Muscle of leg (tissue), 11 donors: ENCODE results near the gene MMD2. TPM values are rescaled to one million over a fixed set of nuclear protein-coding genes. Genes with fewer than 3 reads are reported as not detected.

ENCODE experiments used
- DNase-seq: peaks from one replicate; pipeline ENCODE4 v3.0.0; 2013
- H3K27ac ChIP-seq: one replicate; pipeline ENCODE4 v1.5.1; 2013; ENCODE audit warnings: mild to moderate bottlenecking, low read length, control low read depth
- H3K27me3 ChIP-seq: one replicate; pipeline ENCODE4 v1.6.1; 2013; ENCODE audit warnings: low read length; ENCODE audit not compliant: control insufficient read depth, insufficient read depth
- H3K36me3 ChIP-seq: one replicate; pipeline ENCODE4 v1.6.1; 2013; ENCODE audit warnings: low read length; ENCODE audit not compliant: control insufficient read depth, insufficient read depth
- H3K4me1 ChIP-seq: one replicate; pipeline ENCODE4 v1.6.1; 2013; ENCODE audit warnings: low read length; ENCODE audit not compliant: control insufficient read depth, insufficient read depth
- H3K4me3 ChIP-seq: one replicate; pipeline ENCODE4 v1.5.1; 2013; ENCODE audit warnings: low read length, control low read depth
- H3K9me3 ChIP-seq: replicated peaks from 2 replicates; pipeline ENCODE4 v1.6.1; 2013; ENCODE audit warnings: low read depth, low read length; ENCODE audit not compliant: control insufficient read depth
- WGBS: methylation state at CpG from one replicate; pipeline ENCODE4 v1.1.5; 2013; ENCODE audit warnings: missing lambda C conversion rate; ENCODE audit not compliant: insufficient coverage; 5-methylcytosine and 5-hydroxymethylcytosine counted together
- polyA plus RNA-seq, 8 donors: library from polyadenylated mRNA; unstranded; fragments of 120-200 nt; gene quantifications; one replicate each; pipeline versions ENCODE4 v1.2.1 to v1.2.3, GENCODE V29; 2013; ENCODE audit warnings: inconsistent platforms in 1 of 8, low replicate concordance in 1 of 8; ENCODE audit not compliant: insufficient read length in 8 of 8, insufficient read depth in 1 of 8
- total RNA-seq: library from RNA; stranded (reverse); fragments of 120-200 nt; gene quantifications from one replicate; pipeline ENCODE4 v1.2.4, GENCODE V29; 2013

The MMD2 gene
- total and polyA plus RNA-seq, 9 donors = 0.05 to 0.77 (median 0.07) TPM; not detected in 4

DNA sequence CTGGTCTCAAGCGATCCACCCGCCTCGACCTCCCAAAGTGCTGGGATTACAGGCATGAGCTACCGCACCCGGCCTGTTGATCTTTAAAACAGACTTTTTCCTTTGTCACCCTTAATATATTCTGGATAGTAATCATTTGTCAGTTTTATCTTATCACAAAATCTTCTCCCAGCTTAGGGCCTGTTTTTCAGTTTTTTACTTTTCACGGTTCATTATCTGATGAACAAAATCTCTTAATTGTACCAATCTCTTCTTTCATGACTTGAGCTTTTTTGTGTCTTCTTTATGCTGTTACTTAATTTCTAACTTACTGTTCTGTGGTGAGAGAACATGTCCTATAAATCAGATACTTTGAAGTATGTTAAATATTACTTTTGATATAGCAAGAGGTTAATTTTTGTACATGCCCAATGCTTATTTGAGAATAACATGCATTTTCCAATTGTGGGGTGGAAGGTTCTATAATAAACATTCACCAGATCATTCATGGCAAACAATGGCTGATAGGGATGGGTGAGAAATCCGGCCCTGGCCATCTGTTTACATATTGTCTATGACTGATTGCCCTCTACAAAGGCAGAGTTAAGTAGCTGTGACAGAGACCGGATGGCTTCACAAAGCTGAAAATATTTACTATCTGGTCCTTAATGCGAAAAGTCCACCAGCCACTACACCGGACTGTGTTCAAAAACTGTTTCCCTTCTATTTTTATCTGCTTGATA is 102.5 kb downstream of the MMD2 start:
- peaks cover 1% of the 10 kb centered on the region for H3K27me3 ChIP-seq
- H3K4me3 ChIP-seq = no peak overlapping the region
- no peaks in the 10 kb centered on the region for H3K36me3 ChIP-seq
- 40% methylated on average over 1 of the region's 10 CpGs for WGBS
- H3K27ac ChIP-seq = no peak overlapping the region
- no peaks in the 10 kb centered on the region for H3K4me1 ChIP-seq
- DNase-seq = no peak
- H3K9me3 ChIP-seq = peaks cover 8% of the 10 kb centered on the region

Other genes with a start within 250 kb of the MMD2 start
- gene AP5Z1, start 183.6 kb downstream of the MMD2 start, total RNA-seq = 12.8 TPM
- 10 to 100 TPM; 13.9 to 22.9 (median 15.6) TPM for gene AP5Z1, start 183.6 kb downstream of the MMD2 start, polyA plus RNA-seq
- 0.22 TPM for gene PAPOLB, start 97.2 kb downstream of the MMD2 start, total RNA-seq
- under 1 TPM in 5 of 8 donors, not detected in 3; 0.04 to 0.07 (median 0.05) TPM for gene PAPOLB, start 97.2 kb downstream of the MMD2 start, polyA plus RNA-seq
- gene RADIL, start 75.5 kb downstream of the MMD2 start, total RNA-seq = 3.0 TPM
- gene RADIL, start 75.5 kb downstream of the MMD2 start, polyA plus RNA-seq = 1 to 10 TPM; 3.1 to 5.3 (median 3.8) TPM
- gene RBAK, start 86.7 kb upstream of the MMD2 start, total RNA-seq = 12.6 TPM
- gene RBAK, start 86.7 kb upstream of the MMD2 start, polyA plus RNA-seq = 10 to 100 TPM in 5 of 8 donors, 1 to 10 TPM in 3; 6.7 to 11.9 (median 10.4) TPM
- gene WIPI2, start 231.0 kb upstream of the MMD2 start, total RNA-seq = 27.2 TPM
- gene WIPI2, start 231.0 kb upstream of the MMD2 start, polyA plus RNA-seq = 10 to 100 TPM; 34.7 to 42.9 (median 39.8) TPM